OCI-LY1 (cell line): ENCODE measurements around the gene TRIM14.

Experiments used
- CTCF ChIP-seq: fragments of 200-600 bp; sonication (generic), shearing (Covaris generic); IDR thresholded peaks from 2 replicates; pipeline ENCODE4 v1.5.1; 2017; ENCODE audit warnings: mild to moderate bottlenecking, antibody characterized with exemption, low read length, moderate library complexity, mixed read lengths
- EZH2 ChIP-seq: fragments of 200-600 bp; sonication (generic), shearing (Covaris generic); IDR thresholded peaks from 2 replicates; pipeline ENCODE4 v1.8.0; 2017; ENCODE audit warnings: borderline replicate concordance, mixed run types, mild to moderate bottlenecking, antibody characterized with exemption, low read length, moderate library complexity, mixed read lengths

DNA sequence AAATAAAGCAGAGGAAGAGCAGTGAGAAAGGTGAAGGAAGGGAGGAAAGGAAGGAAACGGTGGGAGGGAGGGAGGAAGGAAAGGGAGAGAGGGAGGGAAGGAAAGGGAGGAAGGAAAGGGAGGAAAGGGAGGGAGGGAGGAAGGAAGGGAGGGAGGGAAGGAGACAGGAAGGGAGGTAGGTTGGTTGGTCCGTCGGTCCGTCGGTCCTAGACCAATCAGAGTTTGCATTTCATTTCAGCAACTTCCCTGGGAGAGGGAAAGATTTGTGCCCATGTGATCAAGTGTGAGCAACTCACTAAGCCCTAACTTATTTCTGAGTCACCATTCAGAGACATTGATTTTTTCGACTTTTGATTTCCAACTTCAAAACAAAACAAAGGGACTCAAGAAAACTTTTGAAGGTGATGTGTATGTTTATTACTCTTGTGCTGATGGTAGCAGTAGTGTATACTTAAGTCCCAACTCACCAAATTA is 43.7 kb downstream of the TRIM14 start:
- TF ChIP-seq CTCF = no peak
- TF ChIP-seq EZH2 = no peak
